ENCODE results near the gene MMS22L.

Gene MMS22L

DNA sequence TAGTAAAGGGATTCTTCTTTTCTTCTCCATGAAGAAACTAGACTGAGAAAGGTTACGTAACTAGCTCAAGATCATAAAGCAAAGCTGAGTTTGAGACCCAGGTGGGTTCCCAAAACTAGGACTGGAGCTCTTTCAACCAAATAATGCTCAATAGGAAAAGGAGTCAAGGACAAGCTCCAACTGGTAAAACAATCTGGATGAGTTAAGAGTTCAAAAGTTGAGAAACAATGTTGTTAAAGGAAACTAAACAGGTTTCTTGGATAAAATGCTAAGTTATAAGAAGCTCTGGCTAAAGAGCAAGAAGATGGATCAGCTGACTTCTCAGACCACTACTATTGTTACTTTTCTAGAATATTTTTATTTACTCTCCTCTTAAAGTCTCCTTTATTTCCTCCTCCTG is 137.3 kb downstream of the MMS22L start:
- no peak for DNase-seq (ENCODE audit: low spot score)

DNA sequence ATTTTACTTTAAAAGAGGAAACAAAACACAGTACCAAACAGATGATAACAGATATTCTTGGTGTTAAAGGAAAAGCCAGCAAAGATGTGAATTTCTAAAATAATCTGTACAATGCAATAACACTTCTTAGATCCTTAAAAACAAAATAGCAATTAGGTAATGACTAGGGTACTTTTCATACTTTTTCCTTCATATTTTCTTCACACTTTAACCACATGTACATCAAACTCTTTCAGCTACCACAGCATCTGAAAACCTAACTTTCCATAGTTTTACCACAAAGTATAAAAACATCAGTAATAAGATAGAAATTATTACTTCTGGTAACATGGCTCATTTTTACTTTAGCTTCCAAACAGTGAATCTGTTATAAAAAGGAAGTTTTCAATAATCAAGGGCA is 141.3 kb downstream of the MMS22L start:
- no peak for DNase-seq (ENCODE audit: low spot score)

DNA sequence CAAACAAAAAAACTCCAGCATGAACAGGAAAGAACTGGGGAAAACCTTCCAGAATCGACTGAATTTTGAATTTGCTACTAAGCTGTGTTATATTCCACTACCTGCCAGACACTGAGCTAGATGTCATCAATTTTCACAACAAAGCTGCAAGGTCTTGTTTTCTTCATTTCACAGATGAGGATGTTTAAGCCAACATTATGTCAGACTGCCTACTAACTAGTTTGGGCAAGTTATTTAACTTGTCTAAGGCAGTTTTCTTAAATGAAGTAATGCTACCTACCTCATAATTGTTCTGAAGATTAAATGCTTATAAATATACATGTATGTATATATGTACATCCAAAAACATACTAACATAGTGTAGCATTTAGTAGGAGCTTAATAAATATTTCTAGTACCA is 144.4 kb downstream of the MMS22L start:
- no peak for DNase-seq (ENCODE audit: low spot score)

DNA sequence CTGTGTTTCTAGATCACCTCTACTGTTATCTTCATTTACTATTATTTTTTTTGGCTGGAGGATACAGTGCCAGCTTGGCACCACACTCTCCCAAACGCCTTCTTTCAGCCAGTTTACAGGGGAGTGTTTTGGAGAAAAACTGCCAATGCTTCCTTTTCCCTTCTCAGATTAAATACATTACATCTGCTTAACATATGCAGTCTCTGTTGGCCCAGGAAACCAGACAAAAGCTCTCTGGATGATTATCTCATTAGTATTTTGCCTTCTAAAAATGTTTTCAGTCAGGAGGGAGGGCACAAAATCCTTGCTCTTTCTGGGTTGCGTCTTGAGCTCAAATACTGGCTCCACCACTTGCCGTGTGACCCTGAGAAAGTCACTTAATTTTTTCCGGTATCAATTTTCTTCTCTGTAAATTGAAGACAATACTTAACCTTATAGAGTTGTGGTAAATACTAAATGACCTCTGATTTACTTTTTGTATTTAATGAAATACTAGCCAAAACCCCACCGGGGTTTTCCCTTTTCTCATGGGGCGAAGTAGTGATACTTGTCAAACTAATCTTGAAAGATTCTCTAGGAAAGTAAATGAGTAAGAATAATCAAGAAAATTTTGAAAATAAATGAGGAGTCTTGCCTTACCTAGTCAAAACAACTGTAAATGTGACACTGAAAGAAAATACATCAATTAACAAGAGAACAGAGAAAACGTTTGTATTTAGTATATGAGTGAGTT is 146.2 kb downstream of the MMS22L start:
- no peak for DNase-seq (ENCODE audit: low spot score)

DNA sequence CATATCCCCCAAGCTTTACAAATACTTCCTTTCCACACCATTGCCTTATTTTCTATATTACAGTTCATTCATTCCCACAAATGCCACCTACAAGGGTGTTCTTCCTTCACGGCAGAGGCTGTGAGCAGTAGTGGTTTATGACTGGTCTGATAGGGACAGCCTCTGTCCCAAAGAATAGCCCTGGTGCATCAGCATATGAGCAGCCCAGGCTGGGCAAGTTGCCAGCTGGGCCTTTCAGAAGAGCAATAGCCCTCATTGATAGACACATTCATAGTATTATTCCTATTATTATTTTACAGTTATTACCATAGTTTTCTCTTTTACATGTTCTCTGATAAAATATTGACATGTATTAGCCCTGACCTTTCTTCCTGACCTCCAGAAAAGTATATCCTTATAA is 149.9 kb downstream of the MMS22L start:
- no peak for DNase-seq (ENCODE audit: low spot score)

DNA sequence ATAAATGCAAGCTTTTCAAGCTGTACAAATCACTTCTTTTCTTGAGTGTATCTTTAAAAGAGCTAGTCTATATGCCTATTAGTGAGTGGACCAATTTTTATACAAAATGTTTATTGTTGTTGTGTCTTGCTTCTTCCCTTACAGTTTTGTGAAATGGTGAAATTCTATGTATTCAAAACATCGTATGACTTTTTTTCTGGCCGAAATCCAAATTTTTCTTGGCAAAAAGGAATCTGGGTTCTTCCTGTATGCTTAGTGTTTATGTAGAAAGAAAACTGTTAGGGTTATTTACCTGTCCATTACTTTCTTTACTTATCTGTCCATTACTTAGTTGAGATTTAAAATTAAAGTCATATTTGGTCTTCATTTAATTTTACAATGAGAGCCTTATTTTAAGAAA is 153.9 kb downstream of the MMS22L start:
- no peak for DNase-seq (ENCODE audit: low spot score)

DNA sequence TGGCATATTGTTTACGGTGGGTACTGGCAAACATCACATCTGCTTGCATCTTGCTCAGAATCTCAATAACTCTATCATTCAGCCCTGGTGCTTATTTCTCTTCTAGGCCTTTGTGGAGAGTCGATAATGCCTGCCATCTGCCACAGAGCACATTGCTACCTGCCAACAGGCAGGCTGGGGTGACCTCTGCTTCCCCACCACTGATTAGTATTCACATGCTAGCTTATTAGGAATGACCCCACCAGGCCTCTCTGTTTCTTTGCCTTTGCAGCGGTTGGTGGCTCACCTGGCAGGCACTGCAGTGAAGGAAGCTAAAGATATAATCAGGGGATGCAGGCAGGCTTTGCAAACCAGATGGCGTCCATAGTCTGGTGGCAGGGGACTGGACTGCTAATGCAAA is 154.5 kb downstream of the MMS22L start:
- no peak for DNase-seq (ENCODE audit: low spot score)

DNA sequence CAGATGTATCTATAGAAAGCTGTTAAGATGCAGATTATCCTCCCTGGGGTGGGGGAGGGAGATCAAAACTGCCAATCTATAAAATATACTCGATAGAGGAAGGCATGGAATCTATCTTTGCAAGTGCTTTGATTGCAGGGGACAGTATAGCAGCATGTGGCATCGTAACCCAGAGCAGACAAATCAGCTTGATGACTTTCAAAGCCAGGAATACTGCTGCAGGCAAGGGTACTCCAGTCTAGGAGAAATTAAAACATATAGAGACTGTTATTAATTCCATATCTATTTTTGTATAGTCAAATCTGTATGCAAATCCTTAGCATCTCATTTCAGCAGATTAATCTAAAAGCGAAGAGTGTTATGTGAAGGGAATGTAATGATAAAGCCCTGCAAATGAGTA is 159.4 kb downstream of the MMS22L start:
- DNase-seq (ENCODE audit: low spot score): no peak

DNA sequence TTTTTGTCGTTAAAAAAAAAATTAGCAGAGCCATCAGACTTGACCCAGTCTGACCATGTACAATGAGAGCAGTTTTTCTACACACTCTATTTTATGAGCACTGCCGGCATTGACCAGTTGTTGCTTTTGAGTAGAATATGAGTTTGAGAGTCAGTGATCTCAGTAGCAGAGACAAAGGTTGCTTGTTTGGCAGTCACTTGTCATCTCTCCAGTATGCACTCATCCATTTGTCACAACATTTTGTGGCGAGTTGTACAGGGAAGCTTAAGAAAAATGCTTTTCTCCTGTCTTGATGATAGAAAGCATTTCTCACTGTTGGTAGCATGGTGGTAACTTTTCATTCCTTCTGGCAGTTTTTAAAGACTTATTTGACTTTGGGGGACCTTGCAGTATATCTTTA is 159.9 kb downstream of the MMS22L start:
- DNase-seq (ENCODE audit: low spot score): no peak

DNA sequence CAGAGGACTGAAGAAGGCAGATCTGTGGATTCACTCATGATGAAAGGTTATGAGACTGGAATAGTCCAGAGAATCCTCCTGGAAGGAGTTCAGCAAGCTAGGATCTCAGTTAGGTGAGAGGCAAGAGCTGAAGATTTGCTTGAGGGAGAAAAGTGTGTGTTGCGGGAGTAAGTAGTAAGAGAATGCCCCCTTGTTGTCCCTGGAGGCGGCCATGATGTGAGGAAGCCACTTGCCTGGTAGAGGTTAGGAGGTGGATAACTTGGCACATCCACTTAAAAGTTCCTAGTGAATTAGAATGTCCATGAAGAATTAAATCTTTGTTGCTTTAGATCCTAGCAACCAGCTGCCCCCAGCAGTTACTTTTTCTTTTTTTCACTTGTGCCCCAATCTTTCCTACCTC is 162.5 kb downstream of the MMS22L start:
- no peak for DNase-seq (ENCODE audit: low spot score)

DNA sequence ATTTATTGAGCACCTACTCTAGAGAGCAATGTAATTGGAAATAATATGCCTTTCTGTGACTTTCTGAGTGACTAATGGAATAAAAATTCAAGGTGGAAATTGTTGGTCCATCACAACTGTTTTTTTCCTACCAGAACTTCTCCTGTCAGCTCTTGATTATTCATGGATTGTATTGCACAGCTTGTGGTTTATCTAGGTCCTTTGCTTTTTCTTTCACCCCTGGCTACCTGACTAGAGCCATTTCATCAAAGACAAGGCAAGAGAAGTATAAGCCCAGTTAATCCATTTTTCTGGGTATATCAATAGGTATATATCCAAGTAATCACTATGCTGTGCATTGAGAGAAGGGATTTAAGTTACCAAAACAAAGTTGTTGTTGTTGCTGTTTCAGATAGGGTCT is 168.4 kb downstream of the MMS22L start:
- DNase-seq (ENCODE audit: low spot score): no peak

DNA sequence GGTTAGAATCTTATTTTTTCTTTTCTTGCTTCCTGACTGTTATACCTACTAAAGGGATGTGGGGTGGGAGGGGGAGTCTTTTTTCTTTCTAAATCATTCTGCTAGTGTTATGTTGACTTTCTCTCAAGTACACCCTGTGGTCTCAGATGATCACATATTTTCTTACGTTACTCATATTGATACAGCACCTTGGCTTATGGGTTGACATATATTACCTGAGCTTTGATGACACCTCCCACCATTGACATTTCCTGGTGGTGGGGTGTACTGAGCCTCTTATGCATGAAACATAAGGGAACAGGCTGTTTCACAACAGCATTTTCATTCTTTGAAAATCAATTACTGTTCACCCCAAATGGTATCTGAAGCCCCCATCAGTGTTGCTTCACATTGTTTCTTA is 169.8 kb downstream of the MMS22L start:
- DNase-seq (ENCODE audit: low spot score): no peak

DNA sequence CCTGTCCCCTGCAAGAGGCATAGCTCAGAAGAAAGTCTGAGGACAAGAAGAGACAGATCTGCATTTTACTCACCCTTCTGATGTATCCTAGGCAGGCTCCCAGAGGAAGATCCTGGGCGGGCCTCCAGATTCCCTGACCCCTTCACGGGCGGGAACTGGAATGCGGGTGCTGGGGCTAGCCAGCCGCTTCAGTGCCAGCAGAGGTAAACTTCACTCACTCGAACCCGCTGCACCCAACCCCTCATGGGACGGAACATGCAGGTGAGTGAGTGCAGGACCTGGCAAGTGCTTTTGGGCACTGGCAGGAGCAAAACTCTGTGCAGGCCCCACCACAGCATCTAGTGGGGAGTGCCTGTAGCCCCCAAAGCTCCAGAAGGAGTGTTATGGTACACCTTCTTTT is 171.8 kb downstream of the MMS22L start:
- no peak for DNase-seq (ENCODE audit: low spot score)

DNA sequence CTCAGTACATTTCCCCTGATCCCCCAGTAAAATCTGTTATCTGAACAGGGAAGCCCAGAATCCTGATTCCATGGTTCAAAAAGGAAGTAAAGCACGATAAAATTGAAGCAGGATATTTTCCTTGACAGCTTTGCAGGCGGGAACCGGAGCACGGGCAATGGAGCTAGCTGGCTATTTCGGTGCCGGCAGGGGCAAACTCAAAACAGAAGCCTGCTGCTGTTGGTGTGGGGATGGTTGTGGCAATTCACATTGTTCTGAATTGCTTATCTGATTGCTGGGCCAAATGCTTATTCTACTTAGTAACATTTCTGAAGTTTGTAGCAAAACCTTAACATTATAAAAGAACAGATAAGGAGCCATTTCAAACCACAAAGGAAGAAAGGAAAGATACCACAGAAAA is 172.4 kb downstream of the MMS22L start:
- DNase-seq (ENCODE audit: low spot score): no peak

DNA sequence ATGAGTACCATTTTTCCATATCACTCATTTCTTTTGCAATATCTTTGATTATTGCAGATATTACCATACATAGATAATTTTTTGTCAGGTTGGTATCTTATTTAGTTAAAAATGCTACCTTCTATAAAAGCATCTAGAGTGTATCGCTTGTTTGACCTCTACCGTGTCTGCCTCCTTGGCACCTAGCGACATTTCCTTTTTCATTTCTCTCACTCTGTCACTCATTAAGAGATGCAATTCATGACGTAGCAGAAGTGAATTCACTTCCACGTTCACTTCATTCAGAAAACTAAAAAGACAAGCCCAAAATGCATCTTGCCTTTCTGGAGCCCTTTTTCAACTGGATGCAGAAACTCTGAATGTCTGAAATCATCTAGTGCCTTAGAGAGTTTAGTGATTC is 172.9 kb downstream of the MMS22L start:
- no peak for DNase-seq (ENCODE audit: low spot score)

DNA sequence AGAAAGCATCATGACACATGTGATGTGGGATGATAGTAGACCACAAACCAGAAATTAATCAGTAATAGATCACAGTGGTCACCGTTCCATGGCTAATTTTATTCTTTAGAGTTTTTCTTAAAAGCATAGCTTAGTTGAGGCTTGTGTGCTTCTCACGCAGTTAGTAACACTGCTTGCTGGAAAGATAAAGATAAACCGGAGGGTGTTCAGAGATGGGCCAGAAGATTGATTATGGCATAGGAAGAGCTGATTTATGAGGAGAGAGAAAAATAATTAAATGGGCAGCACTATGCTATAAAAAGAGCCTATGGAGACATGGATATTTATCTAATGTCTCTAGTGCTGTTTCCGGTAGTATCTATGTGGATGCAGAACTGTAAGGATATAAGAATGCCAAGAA is 173.6 kb downstream of the MMS22L start:
- no peak for DNase-seq (ENCODE audit: low spot score)

DNA sequence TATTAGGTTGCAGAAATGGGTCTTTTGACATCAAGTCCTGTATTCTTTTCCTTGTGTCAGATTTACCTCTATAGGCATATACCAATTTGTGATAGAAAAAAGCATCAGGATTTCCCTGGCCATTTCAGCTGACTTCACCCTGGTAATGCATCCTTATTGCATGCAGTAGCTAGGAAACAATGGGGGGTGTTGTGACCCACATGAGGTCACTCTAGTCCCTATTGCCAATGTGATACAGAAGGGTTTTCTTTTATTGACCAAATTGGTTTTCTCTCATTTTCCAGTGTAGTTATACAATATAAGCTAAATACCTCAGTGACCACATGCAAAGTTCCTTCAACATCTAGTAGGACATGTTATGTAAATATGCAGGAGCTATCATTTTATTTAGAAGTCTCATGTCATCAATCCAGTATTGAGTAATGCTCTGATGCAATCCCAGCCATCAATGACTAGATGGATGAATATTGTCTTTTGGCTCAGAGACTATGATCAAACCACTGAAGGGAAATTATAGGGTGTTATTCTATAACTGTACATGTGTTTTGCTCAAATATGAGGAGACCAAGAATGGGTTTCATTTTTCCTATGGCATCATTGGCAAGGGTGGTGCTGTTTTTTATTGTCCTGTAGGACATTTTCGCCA is 180.7 kb downstream of the MMS22L start:
- no peak for DNase-seq (ENCODE audit: low spot score)

DNA sequence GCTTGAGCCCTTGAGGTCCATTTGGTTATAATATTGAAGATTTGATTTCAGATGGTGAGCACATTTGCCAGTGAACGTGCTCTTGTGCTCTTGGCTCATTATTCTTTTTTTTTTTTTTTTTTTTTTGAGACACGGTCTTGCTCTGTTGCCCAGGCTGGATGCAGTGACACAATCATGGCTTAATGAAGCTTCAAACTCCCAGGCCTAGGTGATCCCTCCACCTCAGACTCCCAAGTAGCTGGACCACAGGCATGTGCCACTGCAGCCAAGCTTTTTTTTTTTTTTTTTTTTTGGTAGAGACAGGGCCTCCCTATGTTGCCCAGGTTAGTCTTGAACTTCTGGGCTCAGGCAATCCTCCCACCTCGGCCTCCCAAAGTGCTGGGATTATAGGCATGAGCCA is 182.3 kb downstream of the MMS22L start:
- no peak for DNase-seq (ENCODE audit: low spot score)

DNA sequence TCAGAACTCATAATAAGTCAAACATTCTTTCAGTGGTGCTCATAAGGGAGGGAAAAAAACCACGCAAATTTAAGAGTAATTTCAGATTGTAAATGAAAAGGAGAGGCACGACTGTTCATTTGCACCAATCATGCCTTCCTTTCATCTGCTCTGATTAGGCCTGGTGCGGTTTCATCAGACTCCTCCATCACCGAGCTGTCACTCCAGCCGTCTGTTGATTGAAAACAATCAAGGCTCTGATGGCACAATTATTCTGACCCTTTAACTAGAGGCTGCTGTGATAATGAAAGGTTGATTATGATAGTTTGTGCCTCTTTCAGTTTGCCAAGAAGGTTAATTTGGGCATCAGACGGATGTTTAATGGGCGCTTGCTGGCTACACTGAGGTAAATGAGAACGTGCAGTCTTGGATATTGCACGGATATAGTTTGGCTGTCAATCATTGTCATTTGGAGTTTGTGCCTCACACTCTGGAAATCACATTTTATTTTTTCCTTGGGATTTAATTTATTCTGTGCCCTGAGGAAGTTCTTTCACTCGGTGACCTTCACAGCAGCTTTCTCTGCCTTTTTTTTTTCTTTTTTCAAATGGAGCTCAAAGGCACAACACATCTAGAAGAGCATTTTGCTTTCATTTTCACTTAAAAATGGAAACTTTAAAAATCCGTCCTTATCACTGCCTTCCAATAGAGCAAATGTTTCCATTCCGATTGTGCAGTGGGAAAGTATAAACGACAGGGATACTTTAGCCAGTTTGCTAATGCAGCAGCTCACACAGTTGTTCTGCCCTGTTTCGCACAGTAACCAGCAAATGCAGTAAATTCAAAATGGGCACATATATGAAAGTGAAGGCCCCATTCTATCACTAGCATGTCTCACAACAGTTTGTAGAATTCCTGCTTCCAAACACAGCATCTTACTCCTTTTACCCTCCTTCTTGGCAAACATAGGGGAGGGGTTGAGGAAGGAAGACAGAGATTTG is 185.7 kb downstream of the MMS22L start:
- no peak for DNase-seq (ENCODE audit: low spot score)

DNA sequence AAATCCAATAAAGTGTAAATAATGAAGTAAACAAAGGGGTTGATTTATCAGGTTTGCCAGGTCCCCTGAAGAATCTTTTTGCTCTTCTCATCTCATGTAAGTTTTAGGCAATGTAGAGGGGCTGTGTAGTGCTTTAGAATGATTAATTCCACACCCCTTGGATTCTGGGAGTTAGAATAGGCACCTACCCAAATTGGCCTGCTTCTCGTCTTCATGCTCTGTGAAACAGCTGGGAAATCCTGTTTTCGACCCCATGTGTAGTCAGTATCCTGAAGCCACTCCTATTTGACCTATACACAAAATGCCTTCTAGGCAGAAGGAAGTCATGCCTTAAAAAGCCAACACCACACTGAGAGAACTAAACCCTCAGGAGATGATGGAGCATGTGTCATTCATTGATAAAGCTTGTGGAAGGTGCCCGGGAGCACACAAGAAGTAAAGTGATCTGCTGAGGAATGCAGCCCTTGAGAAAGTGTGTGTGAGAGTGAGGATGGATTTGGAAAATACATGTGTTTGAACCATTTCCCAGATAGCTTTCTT is 187.6 kb downstream of the MMS22L start:
- DNase-seq (ENCODE audit: low spot score): no peak

DNA sequence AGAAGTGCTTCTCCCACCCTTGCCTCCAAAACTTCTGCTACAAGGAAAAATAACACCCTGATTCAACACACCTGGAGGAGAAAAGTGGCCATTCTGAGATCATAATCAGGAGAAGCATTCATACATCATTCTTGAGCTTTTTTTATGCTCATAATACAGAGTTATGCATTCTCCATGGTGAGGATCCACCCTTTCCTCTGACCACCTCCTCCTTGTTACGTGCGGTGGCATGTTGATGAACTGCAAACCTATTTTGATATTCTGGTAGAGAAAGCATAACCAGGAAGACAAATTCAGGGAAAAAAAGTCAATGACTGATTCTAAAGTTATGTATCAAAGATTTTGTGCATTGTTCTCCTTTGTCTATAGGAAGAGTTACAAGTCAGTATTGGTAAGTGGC is 188.6 kb downstream of the MMS22L start:
- no peak for DNase-seq (ENCODE audit: low spot score)

DNA sequence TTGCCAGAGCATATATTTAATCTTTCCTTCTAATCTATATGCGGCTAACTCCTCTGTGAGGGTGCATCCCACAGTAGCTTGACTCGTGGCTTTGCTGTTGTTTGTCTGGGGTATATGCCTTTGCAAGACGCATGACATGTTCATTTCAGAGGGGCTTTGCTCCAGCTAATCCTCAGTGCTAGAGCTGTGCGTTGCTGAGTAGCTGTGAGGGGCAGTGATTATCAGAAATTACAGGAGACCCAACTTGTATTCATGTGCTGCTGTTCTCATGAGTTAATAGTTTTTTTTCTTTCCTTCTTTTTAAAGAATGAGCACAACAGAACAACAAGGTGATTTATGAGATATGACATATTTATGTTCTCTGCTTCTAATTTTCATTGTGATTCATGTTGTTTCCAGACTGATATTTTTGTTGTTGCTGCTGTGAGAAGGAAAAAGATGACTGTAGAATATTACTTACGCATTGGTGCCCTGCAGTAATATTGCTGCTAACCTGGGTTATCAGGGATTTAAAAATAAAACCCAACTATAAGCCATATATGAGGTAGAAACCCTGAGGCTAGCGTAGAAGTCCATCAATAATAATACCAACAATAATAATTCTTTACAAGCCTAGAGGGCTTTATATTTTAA is 190.2 kb downstream of the MMS22L start:
- no peak for DNase-seq (ENCODE audit: low spot score)
